IPS DF 6.9 (cell line): ENCODE data around the gene METTL1.

ENCODE experiments used
- DNase-seq: peaks from one replicate; pipeline ENCODE4 v3.0.0-alpha.2; 2013; ENCODE audit warnings: low read depth, low spot score
- H3K27ac ChIP-seq: one replicate; pipeline ENCODE4 v1.5.1; 2013; ENCODE audit warnings: low read length, control low read depth
- H3K27me3 ChIP-seq: 2 replicates; pipeline ENCODE4 v1.6.1; 2013; ENCODE audit warnings: mild to moderate bottlenecking, low read length; ENCODE audit not compliant: control insufficient read depth, insufficient read depth
- H3K36me3 ChIP-seq: 2 replicates; pipeline ENCODE4 v1.6.1; 2013; ENCODE audit warnings: low read length; ENCODE audit not compliant: control insufficient read depth, insufficient read depth
- H3K4me1 ChIP-seq: 2 replicates; pipeline ENCODE4 v1.6.1; 2013; ENCODE audit warnings: low read length; ENCODE audit not compliant: control insufficient read depth, insufficient read depth
- H3K4me3 ChIP-seq: 2 replicates; pipeline ENCODE4 v1.5.1; 2013; ENCODE audit warnings: mild to moderate bottlenecking, low read length
- H3K9me3 ChIP-seq: 2 replicates; pipeline ENCODE4 v1.6.1; 2013; ENCODE audit warnings: low read length, inconsistent platforms; ENCODE audit not compliant: control insufficient read depth, insufficient read depth
- WGBS: extraction: QIAGEN DNeasy Blood & Tissue Kit; methylation state at CpG from one replicate; pipeline ENCODE4 v1.1.7; 2013; ENCODE audit warnings: mixed read lengths, missing lambda C conversion rate; ENCODE audit not compliant: insufficient read length, insufficient coverage; 5-methylcytosine and 5-hydroxymethylcytosine counted together

METTL1 gene

DNA sequence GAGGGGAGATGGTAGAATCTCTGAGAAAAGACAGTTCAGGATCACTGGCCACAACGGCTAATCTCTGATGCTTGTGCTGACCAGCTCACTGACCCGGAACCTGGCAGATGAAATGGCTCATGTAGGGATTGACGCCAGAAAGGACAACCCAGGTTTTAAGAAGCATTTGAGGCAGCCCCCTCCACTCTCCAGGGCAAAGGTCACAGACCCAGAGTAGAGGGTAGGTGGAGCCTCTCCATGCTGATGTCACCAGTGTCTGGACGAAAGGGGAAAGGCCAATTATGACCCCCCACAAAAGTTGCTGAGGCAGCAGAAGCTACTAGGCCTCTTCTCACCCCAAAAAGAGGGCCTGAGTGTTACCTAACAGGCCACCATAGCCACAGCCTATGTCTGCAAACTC lies 1.2 kb downstream of the METTL1 start:
- Histone ChIP-seq H3K9me3 (no peaks in the 10 kb centered on the region), H3K4me1 (peaks cover 3% of the 10 kb centered on the region; the same call in 1 of the 2 replicates), H3K36me3 (peaks cover 7% of the 10 kb centered on the region; the same call in 1 of the 2 replicates), H3K27me3 (peaks cover 11% of the 10 kb centered on the region), H3K4me3 (no peak overlapping the region), H3K27ac (no peak overlapping the region)
- no peak for DNase-seq
- WGBS = no CpG with 5 or more reads among the region's 4 CpGs

DNA sequence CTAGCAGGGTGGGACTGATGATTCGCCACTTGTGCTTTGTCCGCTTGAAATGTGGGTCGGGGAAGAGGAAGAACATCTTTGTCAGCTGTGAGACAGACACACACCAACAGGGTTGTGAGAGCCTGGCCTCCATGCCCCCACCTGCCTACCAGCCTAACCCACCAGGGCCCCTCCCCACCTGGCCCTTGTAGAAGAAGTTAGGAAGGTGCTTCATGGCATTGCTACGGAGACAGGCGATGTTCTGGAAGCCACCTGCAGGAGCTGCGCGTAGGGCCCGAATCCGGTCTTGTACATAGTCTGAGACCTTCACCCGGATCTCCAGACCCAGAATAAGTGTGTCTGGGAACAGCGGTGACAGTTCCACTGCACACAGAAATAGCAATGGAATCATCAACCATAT lies 2.3 kb downstream of the METTL1 start:
- no peaks in the 10 kb centered on the region for H3K9me3 ChIP-seq
- no peak overlapping the region for H3K27ac ChIP-seq
- peaks cover 21% of the 10 kb centered on the region for H3K27me3 ChIP-seq
- peaks cover 4% of the 10 kb centered on the region; the same call in 1 of the 2 replicates for H3K4me1 ChIP-seq
- no peak overlapping the region for H3K4me3 ChIP-seq
- no peak for DNase-seq
- H3K36me3 ChIP-seq = peaks cover 7% of the 10 kb centered on the region; the same call in 1 of the 2 replicates
- WGBS = no CpG with 5 or more reads among the region's 11 CpGs

DNA sequence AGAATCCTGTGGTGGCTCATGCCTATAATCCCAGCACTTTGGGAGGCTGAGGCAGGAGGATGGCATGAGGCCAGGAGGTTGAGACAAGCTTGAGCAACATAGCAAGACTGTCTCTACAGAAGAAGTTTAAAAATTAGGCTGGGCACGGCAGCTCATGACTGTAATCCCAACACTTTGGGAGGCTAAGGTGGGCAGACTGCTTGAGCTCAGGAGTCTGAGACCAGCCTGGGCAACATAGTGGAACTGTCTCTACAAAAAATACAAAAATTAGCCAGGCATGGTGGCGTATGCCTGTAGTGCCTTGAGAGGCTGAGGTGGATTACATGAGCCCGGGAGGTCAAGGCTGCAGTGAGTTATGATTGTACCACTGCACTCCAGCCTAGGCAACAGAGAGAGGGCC lies 4.0 kb downstream of the METTL1 start:
- no peak for DNase-seq
- Histone ChIP-seq H3K9me3 (no peaks in the 10 kb centered on the region), H3K4me3 (no peak overlapping the region), H3K27me3 (peaks cover 26% of the 10 kb centered on the region), H3K4me1 (peaks cover 4% of the 10 kb centered on the region), H3K27ac (no peak overlapping the region), H3K36me3 (peaks cover 7% of the 10 kb centered on the region; the same call in 1 of the 2 replicates)
- no CpG with 5 or more reads among the region's 3 CpGs for WGBS

DNA sequence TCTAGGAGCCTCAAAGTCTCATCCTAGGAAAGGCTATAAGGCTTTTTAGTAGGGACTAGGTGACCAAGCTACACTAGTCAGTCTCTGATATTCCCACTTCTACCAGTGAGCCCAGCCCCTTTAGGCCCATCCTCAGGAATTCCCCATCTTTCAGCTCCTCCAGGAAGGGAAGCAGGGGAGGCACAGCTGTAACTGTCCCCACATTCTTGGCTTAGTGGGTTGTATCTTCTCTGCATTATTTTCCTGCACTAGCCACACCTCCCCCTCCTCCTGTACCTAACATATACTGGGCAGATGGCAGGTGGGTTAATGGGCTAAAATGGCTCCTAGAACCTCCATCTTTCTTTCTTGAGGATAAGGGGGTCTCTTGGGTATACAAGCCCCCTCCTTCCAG lies 4.6 kb downstream of the METTL1 start:
- no peak overlapping the region for H3K27ac ChIP-seq
- peaks cover 28% of the 10 kb centered on the region for H3K27me3 ChIP-seq
- H3K4me1 ChIP-seq = peaks cover 4% of the 10 kb centered on the region
- no peaks in the 10 kb centered on the region for H3K9me3 ChIP-seq
- peaks cover 7% of the 10 kb centered on the region; the same call in 1 of the 2 replicates for H3K36me3 ChIP-seq
- DNase-seq = no peak
- no peak overlapping the region for H3K4me3 ChIP-seq

DNA sequence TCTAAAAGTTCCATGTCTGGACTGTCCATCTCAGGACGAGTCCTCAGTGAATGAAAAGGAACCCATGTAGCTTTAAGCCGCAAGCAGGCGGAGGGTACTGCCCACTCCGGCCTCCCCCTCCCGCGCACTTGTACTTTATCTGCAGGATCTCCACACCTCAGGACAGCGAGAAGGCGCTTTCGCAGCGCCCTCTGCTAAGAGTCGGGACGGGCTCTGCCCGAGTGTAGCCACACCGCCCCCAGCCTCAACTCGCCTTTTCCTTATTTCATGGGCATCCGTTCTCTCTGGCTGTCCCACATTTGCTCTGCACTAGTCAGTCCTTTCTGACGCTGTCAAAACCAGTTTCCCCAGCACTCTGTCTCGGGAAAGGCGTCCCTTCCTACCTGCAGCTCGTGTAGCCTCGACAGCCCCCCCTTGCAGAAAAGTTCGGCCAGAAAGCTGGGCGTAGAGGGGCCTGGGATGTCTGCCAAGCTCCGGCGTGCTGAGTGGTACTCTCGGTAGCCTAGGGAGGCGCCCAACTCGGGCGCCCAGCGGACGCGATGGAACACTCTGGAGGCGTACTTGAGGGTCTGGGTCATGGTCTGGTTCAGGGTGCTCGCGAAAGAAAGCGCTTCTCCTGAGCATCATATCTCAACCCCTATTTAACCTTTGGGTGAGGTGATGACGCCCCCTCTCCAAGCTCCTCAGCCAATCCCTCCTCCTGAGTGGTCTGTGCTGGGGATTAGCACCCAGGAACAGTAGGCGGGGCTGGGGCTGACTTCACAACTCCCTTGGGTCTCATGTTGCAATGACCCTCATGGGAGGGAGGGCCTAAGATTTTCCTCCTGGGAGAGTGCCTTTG lies 5.2 kb downstream of the METTL1 start, which contains the start of gene CYP27B1:
Gene CYP27B1 (minus strand): TSS at position 615 of the 841 bp plus-strand sequence. CDS start 37 bp downstream, at position 578.
- Histone ChIP-seq H3K36me3 (peaks cover 7% of the 10 kb centered on the region; the same call in 1 of the 2 replicates), H3K9me3 (no peaks in the 10 kb centered on the region), H3K4me1 (peaks cover 4% of the 10 kb centered on the region), H3K27ac (no peak within 1 kb of the TSS), H3K4me3 (peak within 1 kb of the TSS; percentile 46; the same call in 1 of the 2 replicates), H3K27me3 (peaks cover 28% of the 10 kb centered on the region)
- no peak for DNase-seq
- no CpG with 5 or more reads among the region's 38 CpGs for WGBS

DNA sequence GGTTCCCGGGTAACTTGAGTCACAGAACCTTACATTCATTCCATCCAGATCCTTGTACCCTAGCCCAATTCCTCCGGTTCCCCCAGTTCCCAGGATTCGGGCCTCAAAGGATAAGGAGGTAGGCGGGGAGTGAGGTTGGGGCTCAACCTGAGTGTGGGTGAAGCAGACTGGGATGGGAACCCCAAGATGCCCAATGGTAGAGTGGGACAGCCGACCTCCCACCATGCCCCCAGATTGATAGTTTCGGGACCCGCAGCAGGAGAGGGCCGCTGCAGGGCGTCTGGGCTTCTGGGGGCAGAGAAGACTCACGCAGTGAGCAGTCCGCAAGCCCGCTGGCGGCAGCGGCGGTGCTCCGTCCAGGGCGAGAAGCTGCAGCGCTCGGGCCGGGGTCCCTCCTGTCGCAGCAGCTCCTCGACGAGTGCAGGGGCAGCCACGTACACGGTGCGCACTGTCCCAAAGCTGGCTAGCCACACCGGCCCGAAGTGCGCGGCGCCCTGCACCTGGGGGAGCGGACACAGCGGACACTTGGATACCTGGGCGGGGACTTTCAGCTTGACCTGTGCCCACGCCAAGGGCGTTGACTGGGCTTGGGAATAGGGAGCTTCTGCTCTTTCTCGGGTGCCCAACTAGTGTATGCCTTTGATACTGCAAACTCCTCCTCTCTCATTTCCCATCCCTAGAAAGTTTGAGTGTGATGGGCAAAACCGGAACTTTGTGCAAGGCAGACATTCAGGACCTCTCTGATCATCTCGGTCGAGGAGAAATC lies 6.0 kb downstream of the METTL1 start:
- Histone ChIP-seq H3K4me1 (peaks cover 3% of the 10 kb centered on the region; the same call in 1 of the 2 replicates), H3K4me3 (peak overlapping the region; percentile 46; the same call in 1 of the 2 replicates), H3K27me3 (peaks cover 28% of the 10 kb centered on the region), H3K36me3 (peaks cover 7% of the 10 kb centered on the region; the same call in 1 of the 2 replicates), H3K9me3 (no peaks in the 10 kb centered on the region), H3K27ac (no peak overlapping the region)
- no peak for DNase-seq
- no CpG with 5 or more reads among the region's 40 CpGs for WGBS

DNA sequence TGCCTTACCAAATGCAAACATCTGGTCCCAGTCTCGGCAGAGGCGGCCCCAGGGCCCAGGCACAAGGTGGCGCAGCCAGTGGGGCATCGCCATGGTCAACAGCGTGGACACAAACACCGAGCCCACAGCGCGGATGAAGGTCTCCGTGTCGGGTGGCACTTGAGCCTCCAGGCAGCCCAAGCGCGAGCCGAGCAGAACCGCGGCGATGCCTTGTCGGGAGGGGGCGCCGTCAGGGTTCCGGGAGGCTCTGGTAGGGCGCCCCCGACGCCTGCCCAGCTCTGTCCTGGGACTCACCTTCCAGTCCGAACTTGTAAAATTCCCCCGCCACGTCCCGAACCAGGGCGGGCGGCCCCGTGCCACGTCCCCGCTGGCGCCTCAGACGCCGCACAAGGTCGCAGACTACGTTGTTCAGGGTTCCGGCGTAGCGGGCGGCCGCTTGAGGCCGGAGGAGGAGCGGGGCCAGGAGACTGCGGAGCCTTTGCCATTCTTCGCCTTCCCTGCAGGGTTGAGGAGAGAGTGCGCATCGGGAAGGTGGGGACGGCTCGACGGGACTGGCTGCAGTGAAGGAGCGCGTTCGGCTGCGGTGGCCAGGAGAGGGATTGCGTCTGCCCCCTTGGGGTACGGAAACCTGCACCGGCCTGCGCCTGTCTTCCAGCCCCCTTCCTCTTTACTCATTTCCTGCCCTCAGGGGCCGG lies 6.8 kb downstream of the METTL1 start:
- Histone ChIP-seq H3K27ac (no peak overlapping the region), H3K4me3 (peak overlapping the region; percentile 46; the same call in 1 of the 2 replicates), H3K4me1 (peaks cover 3% of the 10 kb centered on the region; the same call in 1 of the 2 replicates), H3K9me3 (no peaks in the 10 kb centered on the region), H3K36me3 (peaks cover 7% of the 10 kb centered on the region; the same call in 1 of the 2 replicates), H3K27me3 (peaks cover 28% of the 10 kb centered on the region)
- no peak for DNase-seq
- no CpG with 5 or more reads among the region's 60 CpGs for WGBS

DNA sequence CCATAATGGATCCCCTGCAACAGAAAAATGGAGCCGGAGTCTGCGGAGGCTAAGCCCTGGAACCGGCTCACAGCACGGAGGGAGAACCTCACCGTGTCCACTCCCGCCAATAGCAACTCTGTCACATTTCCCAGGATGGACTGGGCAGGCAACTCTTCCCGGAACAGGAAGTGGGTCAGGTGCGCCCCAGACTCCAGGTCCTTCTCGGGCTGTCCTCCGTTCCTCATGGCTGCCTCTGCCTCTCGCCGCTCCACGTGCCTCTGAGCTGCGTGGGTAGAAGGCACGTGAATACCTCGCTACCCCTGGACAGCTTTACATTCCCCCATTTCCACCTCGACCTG lies 7.3 kb downstream of the METTL1 start:
- H3K36me3 ChIP-seq = peaks cover 7% of the 10 kb centered on the region; the same call in 1 of the 2 replicates
- H3K27me3 ChIP-seq = peaks cover 28% of the 10 kb centered on the region
- no peak overlapping the region for H3K27ac ChIP-seq
- DNase-seq = no peak
- H3K9me3 ChIP-seq = no peaks in the 10 kb centered on the region
- peaks cover 3% of the 10 kb centered on the region; the same call in 1 of the 2 replicates for H3K4me1 ChIP-seq
- no CpG with 5 or more reads among the region's 17 CpGs for WGBS
- peak overlapping the region; percentile 46; the same call in 1 of the 2 replicates for H3K4me3 ChIP-seq

DNA sequence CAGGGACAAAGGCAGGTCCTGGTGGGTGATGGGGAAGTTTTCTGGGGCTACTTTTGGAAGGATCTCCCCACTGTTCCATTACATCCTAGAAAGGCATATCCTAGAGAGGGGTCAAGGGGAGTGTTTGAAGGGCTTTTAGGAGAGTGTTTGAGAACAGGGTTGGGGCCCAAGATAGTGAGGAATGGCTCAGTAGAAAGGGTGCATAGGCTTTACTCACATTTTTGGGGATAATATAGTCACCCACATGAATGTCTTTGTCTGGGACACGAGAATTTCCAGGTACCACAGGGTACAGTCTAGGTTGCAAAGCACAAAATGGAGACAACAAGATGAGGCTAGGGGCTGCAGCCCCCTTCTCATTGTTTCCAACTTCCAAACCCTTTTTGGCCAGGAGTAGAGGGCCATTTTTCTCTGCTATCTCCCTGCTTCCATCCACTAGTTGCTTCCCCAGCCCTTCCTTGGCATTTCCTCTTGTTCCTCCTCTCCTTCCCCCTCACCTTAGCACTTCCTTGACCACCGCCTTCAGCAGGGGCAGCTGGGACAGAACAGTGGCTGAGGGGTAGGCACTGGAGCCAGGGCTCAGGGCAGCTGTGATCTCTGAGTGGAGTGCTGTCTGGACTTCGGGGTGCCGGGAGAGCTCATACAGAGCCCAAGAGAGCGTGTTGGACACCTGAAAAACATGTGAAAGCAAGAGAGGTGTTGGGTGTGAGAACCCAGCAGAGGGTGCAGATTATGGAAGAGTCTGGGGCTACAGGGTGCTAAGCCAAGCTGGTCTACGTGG lies 7.8 kb downstream of the METTL1 start:
- Histone ChIP-seq H3K27me3 (peaks cover 28% of the 10 kb centered on the region), H3K27ac (no peak overlapping the region), H3K36me3 (peaks cover 1% of the 10 kb centered on the region; the same call in 1 of the 2 replicates), H3K4me3 (no peak overlapping the region), H3K4me1 (peaks cover 3% of the 10 kb centered on the region; the same call in 1 of the 2 replicates), H3K9me3 (no peaks in the 10 kb centered on the region)
- no peak for DNase-seq
- WGBS = no CpG with 5 or more reads among the region's 6 CpGs
